H4 (cell line): ENCODE measurements around the gene PHETA1. TPM values are rescaled to one million over a fixed set of nuclear protein-coding genes. Genes with fewer than 3 reads are reported as not detected.
A peak's percentile ranks its signal among the peaks of the same experiment; 100 is the strongest.
"Not testable (repeated sequence)": the region's sequence is repeated elsewhere in the genome, so short reads cannot be mapped to it uniquely, and the experiment has no call there.

ENCODE experiments used
- DNase-seq: peaks from one replicate; pipeline ENCODE4 v3.0.0-alpha.2; 2015; ENCODE audit warnings: low spot score
- total RNA-seq: library from RNA; depleted of rRNA; stranded (reverse); fragments of >200 nt; shearing (Covaris generic); gene quantifications from 2 replicates; pipeline ENCODE4 v1.2.3, GENCODE V29; 2014

PHETA1 gene
- total RNA-seq, 1 experiment from 2014 or later = 2.1 TPM

DNA sequence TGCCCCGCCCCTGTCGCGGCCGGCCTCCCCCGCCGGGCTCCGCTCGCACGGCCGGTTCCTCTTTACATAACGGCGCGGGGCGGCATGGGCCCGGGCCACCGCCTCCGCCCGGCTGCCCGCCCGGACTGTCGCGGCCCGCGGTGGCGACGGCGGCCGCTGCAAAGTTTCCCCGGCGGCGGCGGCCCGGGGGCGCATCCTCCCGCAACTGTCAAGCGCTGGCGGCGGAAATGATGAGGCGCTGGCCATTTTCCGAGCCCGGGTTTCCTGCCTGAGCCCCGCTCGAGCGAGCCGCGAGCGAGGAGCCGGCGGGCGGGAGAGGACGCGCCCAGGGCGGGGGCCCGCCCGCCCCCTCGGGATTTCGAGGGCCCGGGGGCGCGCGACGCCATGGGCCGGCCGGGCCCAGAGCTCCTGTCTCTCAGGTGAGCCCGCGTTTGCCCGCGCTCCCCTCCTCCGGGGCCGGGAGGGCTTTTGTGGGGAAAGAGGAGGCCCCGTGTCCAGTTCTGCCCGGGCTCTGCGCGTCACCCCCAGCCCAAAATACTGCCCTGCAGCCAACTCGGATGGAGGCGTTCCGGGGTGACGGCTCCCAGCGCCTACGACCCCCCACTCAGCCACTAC lies 37.1 kb upstream of the PHETA1 start, which contains the start of gene SH2B3:
SH2B3 (plus strand) TSS at position 65 of the 615 bp plus-strand sequence. CDS start 12,223 bp downstream, outside the sequence.
- no peak for DNase-seq

DNA sequence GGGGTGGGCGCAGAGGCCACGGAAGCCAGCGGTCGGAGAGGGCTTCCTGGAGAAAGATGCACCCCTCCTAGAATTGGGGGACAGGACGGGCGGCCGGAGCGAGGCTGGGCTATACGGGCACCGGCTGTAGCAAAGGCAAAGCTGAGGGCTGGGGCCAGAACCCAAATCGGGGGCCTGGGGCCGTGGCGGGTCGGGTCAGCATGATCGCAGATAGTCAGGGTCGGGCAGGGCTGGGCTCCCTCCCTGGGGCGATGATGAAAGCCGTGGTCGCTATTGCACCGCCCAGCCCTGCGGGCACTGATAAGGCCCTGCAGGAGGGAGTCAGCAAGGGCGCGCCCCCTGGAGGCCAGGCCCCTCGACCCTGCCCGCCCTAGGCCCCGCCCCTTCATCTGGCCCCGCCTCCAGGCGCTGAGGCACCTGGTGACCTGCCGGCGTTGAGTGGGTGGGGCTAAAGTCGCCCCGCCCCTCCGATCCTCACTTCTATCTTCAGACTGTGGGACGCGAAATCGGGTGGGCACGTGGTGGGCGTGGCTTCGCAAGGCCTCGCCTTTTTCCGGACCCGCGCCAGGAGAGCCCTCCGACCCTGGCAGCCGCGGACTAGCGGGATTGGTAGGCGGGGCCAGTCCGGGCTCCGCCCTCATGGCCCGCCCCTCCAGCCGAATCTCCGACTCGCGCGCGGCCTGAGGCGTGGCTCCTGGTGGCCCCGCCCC lies 36.4 kb upstream of the PHETA1 start:
- DNase-seq = peak; percentile 90

DNA sequence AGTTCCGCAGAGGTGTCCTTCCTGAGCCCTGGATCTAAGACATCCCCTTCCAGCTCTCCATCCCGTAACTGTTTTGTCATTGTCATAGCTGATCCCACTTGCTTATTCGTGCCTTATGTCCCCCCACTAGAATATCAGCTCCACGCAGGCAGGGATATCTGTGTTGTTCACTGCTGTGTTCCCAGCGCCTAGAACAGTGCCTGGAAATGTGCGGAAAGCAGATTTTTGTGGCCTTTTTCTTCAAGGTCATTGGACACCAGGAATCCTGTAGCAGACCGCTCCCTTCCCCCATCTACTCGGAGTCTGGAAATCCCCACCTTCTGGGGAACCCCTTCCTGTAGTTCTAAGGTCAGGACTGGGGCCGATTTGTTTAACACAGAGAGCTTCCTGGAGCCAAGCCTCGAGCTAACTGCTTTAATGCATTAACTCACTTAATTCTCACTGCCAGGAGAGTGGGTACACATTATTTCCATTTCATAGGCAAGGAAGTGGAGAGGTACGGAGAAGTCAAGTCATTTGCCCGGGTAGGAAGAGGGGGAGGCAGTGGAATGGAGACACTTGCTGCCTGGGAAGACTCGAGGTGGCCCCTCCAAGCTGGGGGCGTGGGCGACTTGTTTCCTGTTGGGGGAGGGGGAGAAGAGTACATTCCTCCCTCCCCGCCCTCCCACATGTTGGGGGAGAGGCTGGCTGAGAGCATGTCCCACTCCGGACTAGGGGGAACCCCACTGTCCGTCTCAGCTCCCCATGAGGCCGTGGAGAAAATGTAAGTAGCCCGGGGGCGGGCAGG lies 35.7 kb upstream of the PHETA1 start:
- DNase-seq = no peak

DNA sequence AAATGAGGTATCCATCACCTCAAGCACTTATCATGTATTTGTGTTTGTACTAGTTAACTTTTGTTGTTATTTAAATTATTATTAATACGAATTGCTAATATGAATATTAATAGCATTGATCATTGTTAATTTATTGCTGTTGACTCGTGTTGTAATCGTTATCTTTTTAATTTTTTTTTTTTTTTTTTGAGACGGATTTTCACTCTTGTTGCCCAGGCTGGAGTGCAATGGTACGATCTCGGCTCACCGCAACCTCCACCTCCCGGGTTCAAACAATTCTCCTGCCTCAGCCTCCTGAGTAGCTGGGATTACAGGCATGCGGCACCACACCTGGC lies 33.6 kb upstream of the PHETA1 start:
- not testable (repeated sequence) for DNase-seq

DNA sequence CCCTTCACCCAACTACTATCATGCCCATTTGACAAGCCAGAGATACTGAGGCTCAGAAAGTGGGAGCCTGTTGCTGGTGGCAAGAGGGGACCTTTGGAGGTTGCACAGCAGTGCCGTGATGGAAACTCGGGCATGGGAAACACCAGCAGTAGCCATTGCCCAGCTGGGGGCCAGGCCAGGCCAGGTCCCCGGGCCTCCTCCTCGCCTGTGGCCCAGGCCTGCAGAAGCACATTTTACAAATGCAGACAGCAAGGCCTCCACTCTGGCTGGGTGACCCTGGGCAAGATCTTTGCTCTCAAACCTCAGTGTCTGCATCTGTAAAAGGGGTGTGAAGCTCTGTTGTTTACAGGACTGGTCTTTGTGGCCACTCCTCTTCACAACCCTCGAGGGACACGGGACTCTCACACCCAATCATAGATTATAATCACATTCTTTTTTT lies 32.3 kb upstream of the PHETA1 start:
- no peak for DNase-seq

DNA sequence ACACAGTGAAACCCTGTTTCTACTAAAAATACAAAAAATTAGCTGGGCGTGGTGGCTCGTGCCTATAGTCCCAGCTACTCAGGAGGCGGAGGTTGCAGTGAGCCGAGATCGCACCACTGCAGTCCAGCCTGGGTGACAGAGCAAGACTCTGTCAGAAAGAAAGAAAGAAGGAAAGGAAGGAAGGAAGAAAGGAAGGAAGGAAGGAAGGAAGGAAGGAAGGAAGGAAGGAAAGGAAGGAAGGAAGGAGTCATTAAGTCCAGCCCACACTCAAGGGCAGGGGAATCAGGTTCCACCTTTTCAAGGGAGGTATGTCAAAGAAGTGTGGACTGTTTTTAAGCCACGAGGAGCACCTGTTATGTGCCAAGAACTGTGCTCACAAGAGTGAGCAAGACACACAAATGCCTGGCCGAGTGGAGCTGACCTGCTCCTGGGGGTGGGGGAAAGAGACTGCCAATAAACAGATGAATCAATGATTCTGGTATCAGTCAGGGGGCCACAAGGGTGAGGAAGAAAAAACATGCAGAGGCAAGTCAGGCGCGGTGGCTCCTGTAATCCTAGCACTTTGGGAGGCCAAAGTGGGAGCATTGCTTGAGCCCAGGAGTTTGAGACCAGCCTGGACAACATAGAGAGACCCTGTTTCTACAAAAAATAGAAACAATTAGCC lies 31.0 kb upstream of the PHETA1 start:
- DNase-seq = not testable (repeated sequence)

DNA sequence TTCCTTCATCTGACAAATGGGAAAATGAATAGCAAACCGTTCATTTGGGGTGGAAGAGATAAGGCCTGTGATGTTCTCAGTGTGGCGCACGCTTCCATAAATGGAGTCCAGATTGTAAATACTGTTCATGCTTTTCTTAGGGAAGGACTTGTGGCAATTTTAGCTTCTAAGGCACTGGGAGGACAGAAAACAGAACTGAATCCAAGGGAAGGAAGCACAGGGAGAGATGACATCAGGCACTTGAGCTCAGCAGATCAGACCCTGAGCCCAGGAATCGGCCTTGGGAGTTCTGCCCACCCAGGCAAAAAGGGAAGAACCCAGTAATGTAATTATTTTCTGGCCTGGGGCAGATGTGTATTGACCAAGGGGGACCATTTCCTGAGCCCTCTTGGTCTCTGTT lies 29.6 kb upstream of the PHETA1 start:
- DNase-seq = no peak

DNA sequence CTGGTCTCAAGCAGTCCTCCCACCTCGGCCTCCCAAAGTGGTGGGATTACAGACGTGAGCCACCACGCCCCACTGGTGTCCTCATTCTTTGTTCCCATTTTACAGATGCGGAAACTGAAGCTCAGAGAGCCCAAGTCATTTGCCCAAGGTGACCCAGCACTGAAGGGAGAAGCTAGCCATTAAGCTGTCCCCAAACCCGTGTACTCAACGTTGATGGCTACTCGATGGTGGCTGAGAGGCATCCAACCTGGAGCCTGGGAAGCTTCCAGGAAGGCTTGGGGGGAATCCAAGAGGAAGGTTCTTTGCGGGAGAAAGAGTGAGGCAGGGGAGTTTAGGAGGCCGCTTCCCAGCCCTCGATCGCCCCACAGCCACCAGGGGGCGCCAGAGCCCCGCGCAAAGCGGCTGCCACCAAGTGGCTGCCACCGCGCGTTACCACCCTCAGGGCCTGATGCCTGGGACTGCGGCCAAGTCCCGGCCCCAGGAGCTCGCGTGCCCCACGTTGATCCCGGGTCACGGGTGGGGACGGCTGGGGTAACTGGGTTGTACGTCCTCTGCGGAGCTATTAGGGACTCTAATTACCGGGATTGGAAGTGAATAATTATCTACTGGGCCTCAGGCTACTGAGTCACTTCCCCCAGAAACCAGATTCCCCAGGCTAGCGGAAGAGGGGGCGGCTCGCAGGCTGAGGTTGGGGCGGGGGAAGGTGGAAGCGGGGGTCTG lies 28.0 kb upstream of the PHETA1 start:
- DNase-seq = peak; percentile 74

DNA sequence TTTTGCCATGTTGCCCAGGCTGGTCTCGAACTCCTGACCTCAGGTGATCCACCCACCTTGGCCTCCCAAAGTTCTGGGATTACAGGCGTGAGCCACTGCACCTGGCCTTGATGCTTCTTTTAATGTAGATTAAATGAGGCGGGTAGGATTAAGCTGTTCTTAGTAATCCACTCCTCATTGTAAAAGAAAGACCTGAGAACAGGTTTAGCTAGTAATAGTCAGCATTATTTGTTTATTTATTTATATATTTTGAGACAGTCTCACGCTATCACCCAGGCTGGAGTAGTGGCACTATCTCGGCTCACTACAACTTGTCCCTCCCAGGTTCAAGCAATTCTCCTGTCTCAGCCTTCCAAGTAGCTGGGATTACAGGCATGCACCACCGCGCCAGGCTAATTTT lies 27.4 kb upstream of the PHETA1 start:
- DNase-seq = not testable (repeated sequence)

DNA sequence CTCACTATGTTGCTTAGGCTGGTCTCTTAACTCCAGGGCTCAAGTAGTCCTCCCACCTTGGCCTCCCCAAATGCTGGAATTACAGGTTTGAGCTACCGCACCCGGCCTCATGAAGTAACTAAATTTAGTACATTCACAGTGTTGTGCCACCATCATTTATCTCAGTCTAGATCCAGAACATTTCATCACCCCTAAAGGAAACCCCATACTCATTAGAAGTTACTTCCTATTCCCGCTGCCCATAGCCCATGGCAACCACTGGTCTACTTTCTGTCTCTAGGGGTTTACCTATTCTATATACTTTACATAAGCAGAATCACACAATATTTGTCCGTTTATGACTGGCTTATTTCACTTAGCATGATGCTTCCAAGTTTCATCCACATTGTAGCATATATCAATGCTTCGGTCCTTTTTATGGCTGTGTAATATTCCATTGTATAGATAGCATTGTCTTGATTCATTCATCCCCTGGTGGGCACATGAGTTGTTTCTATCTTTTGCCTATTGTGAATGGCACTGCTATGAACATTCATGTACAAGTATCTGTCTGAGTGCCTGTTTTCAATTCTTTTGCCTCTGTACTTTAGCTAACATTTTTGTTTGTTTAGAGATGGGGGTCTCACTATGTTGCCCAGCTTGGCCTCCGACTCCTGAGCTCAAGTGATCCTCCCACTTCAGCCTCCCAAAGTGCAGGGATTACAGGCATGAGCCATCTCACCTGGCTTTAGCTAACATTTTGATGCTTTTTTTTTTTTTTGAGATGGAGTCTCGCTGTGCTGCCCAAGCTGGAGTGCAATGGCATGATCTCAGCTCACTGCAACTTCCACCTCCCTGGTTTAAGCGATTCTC lies 26.7 kb upstream of the PHETA1 start:
- no peak for DNase-seq

DNA sequence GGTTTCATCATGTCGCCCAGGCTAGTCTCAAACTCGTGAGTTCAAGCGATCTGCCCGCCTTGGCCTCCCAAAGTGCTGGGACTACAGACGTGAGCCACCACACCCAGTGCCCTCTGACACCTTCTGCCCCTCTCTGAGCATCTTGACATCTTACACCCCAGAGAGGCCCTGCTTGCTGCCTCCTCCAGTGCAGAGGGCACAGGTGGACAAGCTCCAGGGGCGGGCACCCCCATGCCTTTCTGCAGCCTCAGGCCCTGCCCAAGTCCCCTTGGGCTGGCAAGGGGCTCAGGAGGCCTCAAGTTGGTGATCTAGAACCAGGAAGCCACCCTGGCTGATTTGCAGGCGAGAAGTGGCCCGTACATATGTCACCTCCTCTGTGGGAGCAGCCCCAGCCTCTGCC lies 25.6 kb upstream of the PHETA1 start:
- DNase-seq = no peak

DNA sequence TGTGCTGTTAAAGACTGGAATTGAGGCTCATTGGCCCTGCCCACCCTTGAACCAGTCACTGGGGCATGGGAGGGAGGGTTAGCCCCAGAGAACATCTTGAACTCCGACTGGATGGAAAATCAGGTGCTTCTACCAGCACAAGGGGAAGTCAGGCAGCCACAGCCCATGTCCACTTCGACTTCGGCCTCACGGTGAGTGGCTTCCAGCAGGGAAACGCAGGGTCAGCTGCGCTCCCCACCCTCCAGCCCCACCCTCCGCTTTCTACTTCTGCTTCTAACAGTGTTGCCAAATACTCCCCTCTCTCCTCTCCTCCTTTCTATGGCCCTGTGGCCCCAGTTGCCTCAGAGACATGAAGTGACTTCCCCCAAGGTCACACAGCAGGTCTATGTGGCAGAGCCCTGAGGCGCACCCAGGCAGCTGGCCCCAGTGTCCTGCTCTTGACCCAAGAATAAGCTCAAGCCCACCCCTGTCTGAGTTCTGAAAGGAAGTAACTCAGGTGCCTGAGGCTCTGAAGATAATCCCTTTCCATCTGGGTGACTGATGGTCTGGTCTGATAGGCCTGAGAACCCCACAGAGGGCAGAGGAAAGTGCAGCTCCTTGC lies 24.9 kb upstream of the PHETA1 start:
- no peak for DNase-seq

DNA sequence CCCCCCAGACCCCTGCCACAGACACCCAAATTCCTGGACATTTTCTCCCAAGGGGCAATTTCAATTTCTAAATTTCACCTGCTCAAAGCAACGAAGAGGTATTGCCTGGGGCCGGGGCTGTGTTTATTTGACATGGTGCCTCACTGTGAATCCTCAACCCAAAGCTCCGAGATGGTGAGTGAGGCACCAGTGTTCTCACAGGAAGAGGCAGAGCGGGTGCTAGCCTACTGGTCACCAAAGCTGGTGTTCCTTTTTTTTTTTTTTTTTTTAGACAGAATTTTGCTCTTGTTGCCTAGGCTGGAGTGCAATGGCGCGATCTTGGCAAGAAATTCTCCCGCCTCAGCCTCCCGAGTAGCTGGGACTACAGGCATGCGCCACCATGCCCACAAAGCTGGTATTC lies 22.0 kb upstream of the PHETA1 start:
- no peak for DNase-seq

DNA sequence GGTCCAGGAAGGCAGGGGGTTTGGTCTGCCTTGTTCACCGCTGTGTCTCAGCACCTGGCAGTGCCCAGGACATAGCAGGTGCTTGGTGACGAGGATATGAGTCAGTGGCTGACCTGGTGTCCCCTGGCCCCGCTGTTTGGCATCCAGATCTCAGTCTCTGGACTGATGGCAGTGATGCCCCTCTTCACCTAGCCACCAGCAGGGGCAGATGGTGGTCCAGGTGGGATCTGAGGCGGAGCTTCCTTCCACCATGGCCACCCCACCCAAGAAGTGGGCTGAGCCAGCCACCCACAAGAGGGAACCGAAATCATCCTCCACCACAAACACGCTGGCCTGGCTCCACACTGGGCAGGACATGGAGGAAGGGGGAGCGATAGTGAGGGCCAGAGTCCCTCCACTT lies 20.7 kb upstream of the PHETA1 start:
- no peak for DNase-seq

DNA sequence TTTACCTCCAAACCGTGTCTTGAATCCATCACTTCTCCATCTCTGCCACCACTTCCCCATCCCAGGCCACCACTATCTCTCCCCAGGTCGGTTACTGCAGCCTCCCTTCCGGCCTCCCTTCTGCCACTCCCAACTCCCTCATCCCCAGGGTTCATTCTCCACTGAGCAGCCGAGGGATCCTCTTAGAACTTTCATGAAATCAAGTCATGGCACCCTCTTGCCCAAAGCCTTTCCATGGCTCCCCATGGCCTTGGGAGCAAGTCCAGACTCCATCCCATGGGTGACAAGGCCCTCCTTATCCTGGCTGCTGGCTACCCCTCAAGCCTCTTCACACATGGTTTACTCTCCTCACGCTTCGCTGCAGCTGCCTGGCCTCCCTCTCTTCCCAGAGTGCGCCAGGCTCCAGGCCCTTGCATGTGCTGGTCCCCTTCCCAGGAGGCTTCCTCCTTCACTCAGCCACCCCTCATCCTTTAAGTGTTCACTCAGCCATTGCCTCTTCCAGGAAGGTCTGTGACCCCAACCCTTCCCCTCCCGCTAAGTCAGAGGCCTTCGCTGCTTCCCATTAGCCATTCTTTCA lies 18.9 kb upstream of the PHETA1 start:
- no peak for DNase-seq

DNA sequence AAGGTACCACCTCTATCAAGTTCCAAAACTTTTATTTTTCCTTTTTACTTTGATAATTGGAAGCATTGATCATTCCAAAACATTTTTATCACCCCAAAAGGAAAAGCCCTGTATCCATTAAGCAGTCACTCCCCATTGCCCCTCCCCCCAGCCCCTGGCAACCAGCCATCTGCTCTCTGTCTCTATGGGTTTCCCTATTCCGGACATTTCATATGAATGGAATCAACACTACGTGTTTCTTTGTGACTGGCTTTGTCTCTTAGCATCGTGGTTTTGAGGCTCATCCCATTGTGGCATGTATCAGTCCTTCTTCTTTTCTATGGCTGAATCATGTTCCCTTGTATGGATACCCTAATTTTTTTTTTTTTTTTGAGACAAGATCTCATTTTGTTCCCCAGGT lies 18.0 kb upstream of the PHETA1 start:
- DNase-seq = no peak

DNA sequence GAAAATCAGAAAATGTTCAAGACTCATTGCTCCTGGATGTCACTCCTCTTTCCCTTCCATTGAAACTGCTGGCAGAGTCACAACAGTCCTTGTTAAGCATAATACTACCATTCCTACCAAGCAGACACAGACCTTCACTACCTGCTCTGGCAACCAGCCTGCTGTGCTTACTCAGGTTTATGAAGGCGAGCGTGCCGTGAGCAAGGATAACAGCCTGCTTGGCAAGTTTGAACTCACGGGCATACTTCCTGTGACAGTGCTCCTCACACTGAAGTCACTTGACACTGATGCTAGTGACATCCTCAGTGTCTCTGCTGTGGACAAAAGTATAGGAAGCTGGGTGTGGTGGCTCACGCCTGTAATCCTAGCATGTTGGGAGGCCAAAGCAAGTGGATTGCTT lies 15.7 kb upstream of the PHETA1 start:
- DNase-seq = no peak

DNA sequence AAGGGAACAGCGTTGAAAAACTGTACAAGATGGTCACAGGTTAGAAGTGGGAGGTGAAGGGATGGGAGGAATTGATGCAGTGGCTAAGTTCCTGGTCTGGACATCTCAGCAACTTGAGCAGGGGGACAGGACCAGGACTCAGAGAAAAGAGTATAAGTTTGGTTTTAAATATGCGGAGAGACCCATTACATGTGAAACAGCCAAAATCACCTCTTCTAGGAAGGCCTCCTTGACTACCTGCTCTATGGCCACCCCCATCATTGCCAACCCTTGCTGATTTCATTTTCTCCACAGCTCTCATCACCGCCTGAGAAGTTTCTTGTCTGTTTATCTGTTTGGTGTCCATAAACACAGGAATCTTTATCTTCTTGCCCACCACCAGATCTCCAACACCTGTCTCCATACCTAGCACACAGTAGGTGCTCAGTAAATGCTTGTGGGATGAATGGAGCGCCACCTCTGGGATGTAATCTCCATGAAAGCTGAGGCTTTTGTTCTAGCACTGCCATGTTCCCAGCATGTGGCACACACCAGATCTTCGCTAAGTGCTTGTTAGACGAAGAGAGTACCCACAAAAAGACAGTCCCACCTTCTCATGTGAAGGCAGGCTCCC lies 11.2 kb upstream of the PHETA1 start:
- no peak for DNase-seq

DNA sequence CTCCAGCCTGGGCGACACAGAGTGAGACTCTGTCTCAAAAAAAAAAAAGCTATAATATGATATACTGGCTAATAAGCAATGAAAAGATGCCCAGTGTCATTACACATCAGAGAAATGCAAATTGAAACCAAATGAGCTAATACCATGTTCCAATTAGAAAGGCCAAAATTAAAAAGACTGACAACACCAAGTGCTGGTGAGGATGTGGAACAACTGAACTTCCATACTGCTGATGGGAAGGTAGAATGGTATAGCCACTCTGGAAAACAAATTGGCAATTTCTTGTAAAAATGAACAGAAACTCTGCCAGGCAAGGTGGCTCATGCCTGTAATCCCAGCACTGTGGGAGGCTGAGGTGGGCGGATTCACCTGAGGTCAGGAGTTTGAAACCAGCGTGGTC lies 8.5 kb upstream of the PHETA1 start:
- DNase-seq = no peak
